ENCODE data around the gene MRFAP1L1. TPM values are rescaled to one million over a fixed set of nuclear protein-coding genes. Genes with fewer than 3 reads are reported as not detected.

The MRFAP1L1 gene
- total and polyA plus RNA-seq, 2 donors, result 77.6 to 103 TPM

GRCh38 chr4:6697131-6697530, 12.5 kb downstream of the MRFAP1L1 start:
- Histone ChIP-seq H3K4me1 (ENCODE audit: control insufficient read depth in 2 of 2, insufficient read depth in 2 of 2, low read length in 2 of 2) (peaks cover 5 to 37% of the 10 kb centered on the region in 2 donors), H3K9me3 (ENCODE audit: control insufficient read depth in 2 of 2, insufficient read depth in 1 of 2, low read length in 1 of 2) (peaks cover 0 to 2% of the 10 kb centered on the region in 2 donors), H3K27ac (ENCODE audit: low read depth in 1 of 2, low read length in 1 of 2) (peak overlapping the region in 1 of 2 donors; percentile 93), H3K4me3 (ENCODE audit: low read length in 2 of 2) (no peak overlapping the region), H3K36me3 (ENCODE audit: control insufficient read depth in 2 of 2, insufficient read depth in 2 of 2, low read length in 1 of 2) (peaks cover 2 to 5% of the 10 kb centered on the region in 2 donors), H3K27me3 (ENCODE audit: control insufficient read depth in 2 of 2, insufficient read depth in 1 of 2, low read length in 1 of 2) (no peaks in the 10 kb centered on the region)
- WGBS, result 97% methylated on average over 6 of the region's 6 CpGs
- DNase-seq (ENCODE audit: low read depth in 6 of 9, low spot score in 9 of 9), result no peak

DNA sequence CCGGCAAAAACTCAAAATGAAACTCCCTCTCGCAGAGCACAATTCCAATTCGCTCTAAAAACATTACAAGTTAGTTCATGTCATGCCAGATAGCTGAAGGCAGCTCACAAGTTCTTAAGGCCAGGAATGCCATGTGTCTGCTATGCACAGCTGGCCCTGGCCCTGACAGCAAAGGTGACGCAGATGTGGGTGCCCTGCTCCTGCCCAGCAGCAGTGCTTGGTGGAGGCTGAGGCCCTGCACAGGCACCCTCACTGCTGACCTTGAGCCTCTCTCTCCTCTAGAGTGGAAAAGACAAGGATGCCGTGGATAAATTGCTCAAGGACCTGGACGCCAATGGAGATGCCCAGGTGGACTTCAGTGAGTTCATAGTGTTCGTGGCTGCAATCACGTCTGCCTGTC, 13.1 kb downstream of the MRFAP1L1 start:
- Histone ChIP-seq H3K4me1 (ENCODE audit: control insufficient read depth in 2 of 2, insufficient read depth in 2 of 2, low read length in 2 of 2) (peaks cover 5 to 37% of the 10 kb centered on the region in 2 donors), H3K9me3 (ENCODE audit: control insufficient read depth in 2 of 2, insufficient read depth in 1 of 2, low read length in 1 of 2) (peaks cover 0 to 2% of the 10 kb centered on the region in 2 donors), H3K27ac (ENCODE audit: low read depth in 1 of 2, low read length in 1 of 2) (peak overlapping the region; percentile 44 to 93), H3K36me3 (ENCODE audit: control insufficient read depth in 2 of 2, insufficient read depth in 2 of 2, low read length in 1 of 2) (peaks cover 0 to 4% of the 10 kb centered on the region in 2 donors), H3K27me3 (ENCODE audit: control insufficient read depth in 2 of 2, insufficient read depth in 1 of 2, low read length in 1 of 2) (no peaks in the 10 kb centered on the region), H3K4me3 (ENCODE audit: low read length in 2 of 2) (no peak overlapping the region)
- 85% methylated on average over 8 of the region's 8 CpGs for whole genome bisulfite sequencing
- no peak for DNase-seq (ENCODE audit: low read depth in 6 of 9, low spot score in 9 of 9)

- H3K36me3 ChIP-seq (ENCODE audit: control insufficient read depth in 2 of 2, insufficient read depth in 2 of 2, low read length in 1 of 2), result no peaks in the 10 kb centered on the region
- H3K27ac ChIP-seq (ENCODE audit: low read depth in 1 of 2, low read length in 1 of 2), result peak overlapping the region; percentile 31 to 93
- peaks cover 2 to 4% of the 10 kb centered on the region in 2 donors for H3K9me3 ChIP-seq (ENCODE audit: control insufficient read depth in 2 of 2, insufficient read depth in 1 of 2, low read length in 1 of 2)
- H3K4me3 ChIP-seq (ENCODE audit: low read length in 2 of 2), result no peak overlapping the region
- no peaks in the 10 kb centered on the region for H3K27me3 ChIP-seq (ENCODE audit: control insufficient read depth in 2 of 2, insufficient read depth in 1 of 2, low read length in 1 of 2)
- peaks cover 5 to 42% of the 10 kb centered on the region in 2 donors for H3K4me1 ChIP-seq (ENCODE audit: control insufficient read depth in 2 of 2, insufficient read depth in 2 of 2, low read length in 2 of 2)
- DNase-seq (ENCODE audit: low read depth in 6 of 9, low spot score in 9 of 9), result peak in 3 of 9 donors; percentile 47 to 82 (median 67)
- 74% methylated on average over 18 of the region's 18 CpGs for WGBS
Observed at GRCh38 chr4:6695660-6696610, 13.7 kb downstream of the MRFAP1L1 start.

- H3K9me3 ChIP-seq (ENCODE audit: control insufficient read depth in 2 of 2, insufficient read depth in 1 of 2, low read length in 1 of 2), result peaks cover 2 to 5% of the 10 kb centered on the region in 2 donors
- no peak overlapping the region for H3K4me3 ChIP-seq (ENCODE audit: low read length in 2 of 2)
- 91% methylated on average over 16 of the region's 16 CpGs for WGBS
Observed at GRCh38 chr4:6694177-6694901, 15.3 kb downstream of the MRFAP1L1 start.

GRCh38 chr4:6693231-6694176, 16.2 kb downstream of the MRFAP1L1 start, which contains the start of gene S100P:
S100P (plus strand) TSS chr4:6693878; CDS start chr4:6693933, 55 bp downstream.
- no peak for DNase-seq (ENCODE audit: low read depth in 6 of 9, low spot score in 9 of 9)
- peaks cover 5 to 65% of the 10 kb centered on the region in 2 donors for H3K4me1 ChIP-seq (ENCODE audit: control insufficient read depth in 2 of 2, insufficient read depth in 2 of 2, low read length in 2 of 2)
- H3K27ac ChIP-seq (ENCODE audit: low read depth in 1 of 2, low read length in 1 of 2), result peak within 1 kb of the TSS in 1 of 2 donors; percentile 26
- H3K9me3 ChIP-seq (ENCODE audit: control insufficient read depth in 2 of 2, insufficient read depth in 1 of 2, low read length in 1 of 2), result peaks cover 2 to 5% of the 10 kb centered on the region in 2 donors
- H3K36me3 ChIP-seq (ENCODE audit: control insufficient read depth in 2 of 2, insufficient read depth in 2 of 2, low read length in 1 of 2), result no peaks in the 10 kb centered on the region
- no peak within 1 kb of the TSS for H3K4me3 ChIP-seq (ENCODE audit: low read length in 2 of 2)
- no peaks in the 10 kb centered on the region for H3K27me3 ChIP-seq (ENCODE audit: control insufficient read depth in 2 of 2, insufficient read depth in 1 of 2, low read length in 1 of 2)
- 97% methylated on average over 29 of the region's 29 CpGs for WGBS

More at GRCh38 chr4:6694177-6694901, 15.3 kb downstream of the MRFAP1L1 start:
- H3K36me3 ChIP-seq (ENCODE audit: control insufficient read depth in 2 of 2, insufficient read depth in 2 of 2, low read length in 1 of 2), result no peaks in the 10 kb centered on the region
- H3K27me3 ChIP-seq (ENCODE audit: control insufficient read depth in 2 of 2, insufficient read depth in 1 of 2, low read length in 1 of 2), result no peaks in the 10 kb centered on the region
- DNase-seq (ENCODE audit: low read depth in 6 of 9, low spot score in 9 of 9), result peak in 2 of 9 donors; percentile 24 to 57
- peaks cover 5 to 57% of the 10 kb centered on the region in 2 donors for H3K4me1 ChIP-seq (ENCODE audit: control insufficient read depth in 2 of 2, insufficient read depth in 2 of 2, low read length in 2 of 2)
- H3K27ac ChIP-seq (ENCODE audit: low read depth in 1 of 2, low read length in 1 of 2), result peak overlapping the region in 1 of 2 donors; percentile 26

DNA sequence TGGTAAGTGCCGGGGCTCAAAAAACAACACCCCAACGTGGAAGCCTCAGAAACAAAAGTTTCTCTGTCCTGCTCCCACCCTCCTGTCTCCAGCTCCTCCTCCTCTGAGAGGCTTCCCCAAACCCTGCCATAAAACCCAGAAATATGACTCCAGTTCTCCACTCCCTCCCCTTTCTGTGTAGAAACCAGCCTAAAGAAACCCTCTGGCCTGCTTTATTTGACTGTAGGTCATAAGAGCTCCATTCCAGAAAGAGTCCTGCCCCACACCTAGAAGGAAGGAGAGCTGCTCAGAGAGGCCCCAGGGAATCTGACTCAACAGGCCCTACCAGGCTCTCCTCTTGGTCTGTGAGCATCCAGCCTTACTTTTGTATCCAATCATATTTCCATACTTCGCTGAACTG, 16.9 kb downstream of the MRFAP1L1 start:
- no peak for DNase-seq (ENCODE audit: low read depth in 6 of 9, low spot score in 9 of 9)
- WGBS, result 97% methylated on average over 3 of the region's 3 CpGs
- Histone ChIP-seq H3K27me3 (ENCODE audit: control insufficient read depth in 2 of 2, insufficient read depth in 1 of 2, low read length in 1 of 2) (no peaks in the 10 kb centered on the region), H3K4me1 (ENCODE audit: control insufficient read depth in 2 of 2, insufficient read depth in 2 of 2, low read length in 2 of 2) (peaks cover 5 to 66% of the 10 kb centered on the region in 2 donors), H3K9me3 (ENCODE audit: control insufficient read depth in 2 of 2, insufficient read depth in 1 of 2, low read length in 1 of 2) (peaks cover 2 to 5% of the 10 kb centered on the region in 2 donors), H3K36me3 (ENCODE audit: control insufficient read depth in 2 of 2, insufficient read depth in 2 of 2, low read length in 1 of 2) (no peaks in the 10 kb centered on the region), H3K27ac (ENCODE audit: low read depth in 1 of 2, low read length in 1 of 2) (no peak overlapping the region), H3K4me3 (ENCODE audit: low read length in 2 of 2) (no peak overlapping the region)

DNA sequence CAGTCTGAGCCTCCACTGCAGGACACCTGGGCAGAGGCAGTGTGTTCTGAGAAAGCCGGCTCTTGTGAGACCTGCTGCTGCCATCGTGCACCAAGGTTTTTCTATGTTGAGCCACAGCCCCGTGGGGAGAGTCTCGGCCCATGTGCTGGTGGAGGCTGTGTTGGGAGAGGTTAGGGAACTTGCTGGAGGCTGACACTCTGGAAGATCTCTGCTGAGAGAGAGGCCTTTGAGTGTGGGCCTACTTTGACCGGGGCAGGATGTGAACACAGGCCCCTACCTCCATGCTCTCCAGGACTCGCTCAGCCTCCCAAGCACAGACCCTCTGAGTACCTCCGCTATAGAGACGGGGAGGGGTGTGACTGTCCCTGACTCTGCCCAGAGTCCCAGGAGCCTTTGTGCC, 17.3 kb downstream of the MRFAP1L1 start:
- H3K9me3 ChIP-seq (ENCODE audit: control insufficient read depth in 2 of 2, insufficient read depth in 1 of 2, low read length in 1 of 2), result peaks cover 2 to 5% of the 10 kb centered on the region in 2 donors
- no peaks in the 10 kb centered on the region for H3K27me3 ChIP-seq (ENCODE audit: control insufficient read depth in 2 of 2, insufficient read depth in 1 of 2, low read length in 1 of 2)
- peaks cover 5 to 66% of the 10 kb centered on the region in 2 donors for H3K4me1 ChIP-seq (ENCODE audit: control insufficient read depth in 2 of 2, insufficient read depth in 2 of 2, low read length in 2 of 2)
- H3K4me3 ChIP-seq (ENCODE audit: low read length in 2 of 2), result no peak overlapping the region
- WGBS, result 91% methylated on average over 8 of the region's 8 CpGs
- DNase-seq (ENCODE audit: low read depth in 6 of 9, low spot score in 9 of 9), result no peak
- no peak overlapping the region for H3K27ac ChIP-seq (ENCODE audit: low read depth in 1 of 2, low read length in 1 of 2)
- H3K36me3 ChIP-seq (ENCODE audit: control insufficient read depth in 2 of 2, insufficient read depth in 2 of 2, low read length in 1 of 2), result no peaks in the 10 kb centered on the region

- H3K36me3 ChIP-seq (ENCODE audit: control insufficient read depth in 2 of 2, insufficient read depth in 2 of 2, low read length in 1 of 2), result no peaks in the 10 kb centered on the region
- 91% methylated on average over 15 of the region's 15 CpGs for WGBS
- DNase-seq (ENCODE audit: low read depth in 6 of 9, low spot score in 9 of 9), result no peak
- no peak overlapping the region for H3K4me3 ChIP-seq (ENCODE audit: low read length in 2 of 2)
- peak overlapping the region in 1 of 2 donors; percentile 43 for H3K27ac ChIP-seq (ENCODE audit: low read depth in 1 of 2, low read length in 1 of 2)
- H3K4me1 ChIP-seq (ENCODE audit: control insufficient read depth in 2 of 2, insufficient read depth in 2 of 2, low read length in 2 of 2), result peaks cover 0 to 37% of the 10 kb centered on the region in 2 donors
- H3K9me3 ChIP-seq (ENCODE audit: control insufficient read depth in 2 of 2, insufficient read depth in 1 of 2, low read length in 1 of 2), result peaks cover 2 to 5% of the 10 kb centered on the region in 2 donors
- H3K27me3 ChIP-seq (ENCODE audit: control insufficient read depth in 2 of 2, insufficient read depth in 1 of 2, low read length in 1 of 2), result no peaks in the 10 kb centered on the region
Observed at GRCh38 chr4:6689506-6689960, 20.1 kb downstream of the MRFAP1L1 start.

All from thymus (tissue), 11 donors.